Activated CD4-positive, alpha-beta T cell treated with anti-CD3 and anti-CD28 coated beads, Interleukin-2, amount 50 U/mL, for 16 hours (primary cell): ENCODE measurements around the gene NEK3.
"Not testable (repeated sequence)": the region's sequence is repeated elsewhere in the genome, so short reads cannot be mapped to it uniquely, and the experiment has no call there.

Experiments
- DNase-seq: peaks from one replicate; pipeline ENCODE4 v3.0.0-alpha.2; 2020

Gene NEK3

DNA sequence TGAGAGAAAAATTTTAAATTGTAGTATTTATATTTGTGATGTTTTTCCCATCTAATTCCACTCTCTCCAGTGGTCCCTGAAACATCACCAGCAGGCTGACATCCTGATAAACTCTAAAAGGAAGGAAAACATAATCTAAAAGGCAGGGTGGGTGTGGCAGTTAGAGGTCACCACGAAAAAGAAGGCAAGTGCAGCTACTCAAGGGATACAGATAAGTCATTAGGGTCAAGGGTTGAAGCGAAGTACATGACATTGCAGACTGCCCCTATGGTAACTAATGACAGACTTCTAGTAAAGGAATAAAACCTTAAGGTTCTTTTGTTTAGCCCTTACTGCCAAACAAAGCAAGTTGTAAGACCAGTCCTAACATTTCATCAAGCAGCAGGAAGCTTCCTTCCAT, 6.0 kb upstream of the NEK3 start:
- no peak for DNase-seq

GRCh38 chr13:52164989-52165388, 5.6 kb upstream of the NEK3 start:
- DNase-seq, result no peak

- not testable (repeated sequence) for DNase-seq
Observed at GRCh38 chr13:52163878-52164277, 4.5 kb upstream of the NEK3 start.

DNA sequence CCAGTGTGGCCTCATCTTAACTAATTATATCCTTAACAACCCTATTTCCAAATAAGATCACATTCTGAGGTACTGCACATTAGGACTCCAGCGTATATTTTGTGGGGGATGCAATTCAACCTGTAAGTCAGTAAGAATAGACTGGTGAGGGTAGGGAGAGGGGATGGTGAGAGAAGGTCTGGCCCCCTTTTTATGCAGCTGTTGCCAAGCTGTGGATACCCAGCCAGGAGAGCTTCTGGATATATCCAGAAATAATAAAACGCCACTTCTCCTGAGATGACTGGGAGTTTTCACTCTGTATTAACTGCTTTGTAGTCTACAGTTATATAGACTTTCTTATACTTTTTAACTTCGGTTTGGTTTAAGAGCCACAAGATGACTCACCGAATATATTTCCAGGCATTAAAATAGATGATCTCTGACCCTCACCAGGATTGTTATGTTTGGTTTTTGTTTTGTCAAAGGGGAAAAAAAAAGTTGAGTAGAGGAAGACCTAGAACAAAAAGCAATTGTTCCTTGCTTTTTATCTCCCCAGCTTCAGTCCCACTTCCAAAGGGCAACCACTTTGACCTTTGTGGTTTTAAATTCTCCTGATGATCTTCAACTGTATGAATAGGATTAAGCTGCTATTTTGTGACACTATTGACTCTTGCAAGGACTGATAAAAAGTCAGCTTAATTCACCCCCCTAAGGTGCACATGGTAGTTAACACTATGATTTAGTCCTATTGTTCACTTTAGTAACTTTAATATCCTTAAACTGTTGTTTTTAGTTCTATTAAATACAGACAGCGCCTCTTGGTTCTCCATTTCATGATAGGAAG, 3.1 kb upstream of the NEK3 start:
- no peak for DNase-seq

DNA sequence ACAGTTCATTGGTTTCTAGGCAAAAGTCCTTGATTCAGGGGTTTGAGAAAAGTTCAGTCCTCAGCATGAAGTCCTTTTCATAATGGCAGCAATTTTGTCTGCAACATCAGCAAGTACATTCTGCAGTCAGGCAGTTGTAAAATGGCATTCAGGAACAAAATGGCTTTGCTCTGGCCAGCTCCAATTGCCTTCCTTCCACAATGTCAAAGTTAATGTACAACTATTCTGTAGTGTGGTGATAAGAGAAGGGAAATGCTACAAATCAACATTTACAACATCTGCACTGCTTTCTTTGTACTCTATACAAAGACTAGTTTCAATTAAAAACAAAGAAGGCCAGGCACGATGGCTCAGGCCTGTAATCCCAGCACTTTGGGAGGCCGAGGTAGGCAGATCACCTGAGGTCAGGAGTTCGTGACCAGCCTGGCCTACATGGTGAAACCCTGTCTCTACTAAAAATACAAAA, 1.8 kb upstream of the NEK3 start:
- DNase-seq, result no peak

- DNase-seq, result no peak
Observed at GRCh38 chr13:52160506-52160905, 1.1 kb upstream of the NEK3 start.

GRCh38 chr13:52160053-52160452, 656 bp upstream of the NEK3 start:
- DNase-seq, result no peak

DNA sequence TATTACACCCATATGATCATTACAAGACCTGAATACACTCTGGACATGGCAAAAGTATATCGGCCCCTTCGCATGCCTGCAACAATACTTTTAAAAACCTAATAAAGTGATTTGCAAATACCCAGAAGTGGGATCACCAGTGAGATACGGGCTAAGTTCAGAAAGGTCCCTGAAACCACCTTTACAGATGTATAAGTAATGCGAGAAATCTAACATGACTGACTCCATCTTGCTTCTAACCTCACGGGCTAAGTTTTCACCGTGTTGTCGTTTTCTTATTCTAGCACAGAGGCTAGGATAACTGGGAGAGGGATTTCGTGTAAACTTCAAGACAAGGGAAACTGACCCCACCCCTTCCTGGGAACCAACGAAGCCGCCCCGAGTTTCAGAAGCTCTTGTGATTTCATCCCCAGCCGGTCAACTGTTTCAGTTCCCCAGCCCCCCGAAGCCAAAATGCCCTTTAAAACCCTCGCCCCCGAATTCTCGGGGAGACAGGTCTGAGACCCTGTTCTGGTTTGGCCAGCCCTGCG, 703 bp downstream of the NEK3 start:
- DNase-seq, result no peak

- no peak for DNase-seq
Observed at GRCh38 chr13:52156724-52157261, 2.6 kb downstream of the NEK3 start.

DNA sequence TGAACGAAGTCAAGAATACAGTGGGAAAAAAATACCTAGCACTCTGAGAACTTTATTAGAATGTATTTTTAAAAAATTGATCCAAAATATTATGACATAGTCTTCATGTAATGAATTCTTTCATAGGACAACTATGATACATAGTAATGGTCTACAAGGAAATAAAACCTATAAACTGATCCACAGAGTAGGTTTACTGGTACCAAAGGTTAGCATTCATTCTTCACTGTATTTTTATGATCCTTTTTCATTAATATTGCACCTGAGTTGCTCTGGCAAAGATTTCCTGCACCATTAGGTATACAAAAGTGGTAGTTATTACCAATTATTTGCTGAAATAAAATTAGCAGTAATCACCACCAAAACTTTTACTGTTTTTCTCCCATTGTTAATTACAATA, 4.2 kb downstream of the NEK3 start:
- no peak for DNase-seq

DNA sequence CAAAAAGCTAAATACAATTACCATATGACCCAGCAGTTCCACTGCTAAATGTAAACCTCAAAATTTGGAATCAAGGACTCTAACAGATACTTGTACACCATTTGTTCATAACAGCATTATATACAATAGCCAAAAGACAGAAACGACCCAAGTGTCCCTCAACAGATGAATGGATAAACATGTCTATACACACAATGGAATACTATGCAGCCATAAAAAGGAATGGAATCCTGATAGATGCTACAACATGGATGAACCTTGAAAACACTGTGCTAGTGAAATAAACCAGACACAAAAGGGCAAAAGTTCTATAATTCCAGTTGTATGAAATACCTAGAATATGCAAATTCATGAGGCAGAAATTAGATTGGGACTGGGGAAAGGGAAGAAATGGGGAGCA, 12.2 kb downstream of the NEK3 start:
- no peak for DNase-seq

DNA sequence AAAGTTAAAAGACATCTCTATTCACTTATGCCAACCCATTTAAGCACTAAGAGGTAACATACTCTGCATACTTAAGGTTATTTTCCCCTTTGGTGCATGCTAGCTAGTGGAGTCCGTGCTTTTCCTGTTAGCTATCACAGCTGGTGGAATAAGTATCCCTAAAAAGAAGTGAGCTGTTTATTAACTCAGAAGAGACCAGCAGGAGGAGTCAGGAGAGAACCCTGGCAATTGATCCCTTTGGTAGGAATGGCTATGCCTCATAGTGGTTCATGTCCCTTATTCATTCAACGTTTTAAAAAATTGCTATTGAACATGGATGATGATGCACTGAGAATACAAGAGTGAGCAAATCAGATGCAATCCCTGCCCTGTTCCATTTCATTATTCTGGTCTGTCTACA, 18.1 kb downstream of the NEK3 start:
- DNase-seq, result no peak

DNA sequence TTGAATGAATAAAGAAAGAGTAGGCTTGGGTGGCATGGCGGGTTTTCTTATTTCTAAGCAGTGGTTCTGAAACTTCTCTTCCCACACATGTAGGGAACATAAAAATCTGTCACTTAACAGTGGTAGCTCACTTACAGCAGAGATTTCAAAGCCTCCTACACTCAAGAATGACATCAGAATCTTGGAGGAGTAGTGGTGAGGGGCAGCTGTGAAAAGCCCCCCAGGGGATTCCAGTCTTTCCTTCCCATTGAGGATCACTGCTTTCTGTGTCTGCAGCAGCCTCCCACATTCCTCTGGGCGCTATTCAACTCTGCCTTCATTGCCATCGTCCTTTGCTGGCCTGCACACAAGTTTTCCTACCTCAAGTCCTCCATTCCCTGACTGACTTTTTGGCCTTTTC, 21.9 kb downstream of the NEK3 start:
- no peak for DNase-seq

DNA sequence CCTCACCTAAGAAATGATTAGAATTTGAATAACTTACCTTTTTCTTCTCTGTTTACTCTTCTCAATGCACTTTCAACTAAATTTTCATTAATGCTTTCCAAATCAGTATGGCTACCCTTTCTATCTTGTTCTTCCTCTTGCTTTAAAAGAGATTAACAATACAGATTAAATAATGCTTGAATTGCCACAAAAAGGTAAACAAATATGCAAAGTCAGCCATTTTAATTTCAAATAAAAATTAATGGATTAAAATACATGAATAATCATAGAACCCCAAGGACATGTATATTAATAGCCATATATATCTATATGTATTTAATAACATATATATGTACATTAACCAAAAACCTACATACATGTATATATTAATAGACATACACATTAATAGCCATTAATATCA, 22.6 kb downstream of the NEK3 start:
- no peak for DNase-seq

DNA sequence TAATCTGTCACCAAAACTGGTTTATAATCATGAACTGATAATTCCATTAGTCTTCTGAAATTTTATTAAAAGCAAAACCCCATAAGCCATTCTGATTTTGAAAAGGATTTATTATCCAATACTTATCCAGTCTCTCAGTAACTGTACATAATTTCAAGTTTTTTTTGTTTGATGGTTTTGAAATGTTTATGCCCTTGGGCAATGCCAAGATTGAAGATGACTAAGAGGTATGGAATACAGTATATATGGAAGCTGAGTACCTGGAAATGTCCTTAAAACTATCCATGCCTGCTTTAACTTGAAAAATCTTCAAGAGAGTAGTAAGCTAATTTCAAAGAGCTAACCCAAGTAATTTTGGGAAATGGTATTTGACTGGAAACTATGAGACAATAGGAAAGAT, 28.8 kb downstream of the NEK3 start:
- DNase-seq, result no peak

DNA sequence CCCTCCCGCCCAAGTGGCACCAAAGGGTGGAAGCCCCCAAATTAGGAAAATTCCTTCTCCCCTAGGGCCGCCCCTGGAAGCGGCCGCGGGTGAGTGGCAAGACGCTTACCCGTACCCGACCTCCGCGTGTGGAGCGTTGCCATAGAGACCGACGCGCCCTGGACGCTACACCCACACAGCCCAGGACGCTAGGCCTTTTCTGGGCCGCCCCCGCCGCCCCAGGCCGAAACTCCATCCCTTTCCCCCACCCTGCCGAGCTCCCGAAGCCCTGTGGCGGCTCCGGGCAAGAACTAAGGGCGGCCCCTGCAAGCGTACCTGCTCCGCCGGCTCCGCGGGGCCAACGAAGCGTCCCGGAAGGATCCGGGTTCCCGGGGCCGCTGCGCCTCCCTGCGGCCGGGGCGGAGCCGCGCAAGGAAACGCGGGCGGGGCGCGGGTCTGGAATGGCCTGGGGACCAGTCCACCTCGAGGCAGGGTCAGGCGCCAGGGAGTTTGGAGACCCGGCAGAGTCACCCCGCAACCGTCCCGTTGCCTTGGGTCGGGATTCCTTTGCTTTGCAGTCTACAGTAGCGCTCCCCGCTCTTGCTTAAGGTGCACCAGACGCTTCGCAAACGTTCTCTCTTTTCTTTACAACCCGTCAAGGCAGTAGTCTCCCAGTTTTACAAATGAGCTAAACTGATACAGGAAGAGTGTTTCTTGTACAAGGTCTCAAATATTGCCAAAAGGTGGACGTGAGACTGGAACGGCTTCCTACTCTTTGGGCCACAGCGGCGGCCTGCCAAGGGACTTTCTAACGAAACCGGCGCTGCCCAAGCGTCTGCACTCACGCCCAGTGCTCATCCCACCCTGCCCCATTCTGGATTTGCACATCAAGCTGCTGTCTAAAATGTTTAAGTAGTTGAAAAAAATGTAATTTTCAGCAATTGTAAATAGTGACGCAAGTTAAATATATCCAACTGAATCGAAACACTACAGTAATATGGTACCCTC, 30.4 kb downstream of the NEK3 start, which contains the start of gene NEK5:
Gene NEK5, minus strand, starts transcription at position 360 of the 987 bp plus-strand sequence. CDS start 1,591 bp downstream, outside the sequence.
- DNase-seq, result peak; percentile 50

GRCh38 chr13:52127783-52128702, 31.4 kb downstream of the NEK3 start:
- peak; percentile 68 for DNase-seq

DNA sequence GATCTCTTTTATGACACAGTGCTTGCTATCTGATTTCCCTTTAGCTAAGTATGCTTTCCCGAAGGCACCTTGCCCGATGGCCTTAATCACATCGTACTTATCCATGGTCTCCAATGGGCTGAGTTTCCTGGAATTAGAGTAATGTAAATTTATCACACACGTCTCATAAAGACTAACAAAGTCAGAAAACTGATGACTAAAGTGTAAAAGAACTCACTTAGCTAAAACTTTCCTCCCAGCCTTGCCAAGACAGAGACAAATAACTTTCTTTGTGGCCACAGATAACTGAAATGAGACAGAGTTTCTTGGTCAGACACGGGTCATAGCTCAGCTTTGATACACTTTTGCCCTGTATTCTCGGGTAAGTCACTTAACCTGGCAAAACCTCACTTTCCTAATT, 32.0 kb downstream of the NEK3 start:
- no peak for DNase-seq

DNA sequence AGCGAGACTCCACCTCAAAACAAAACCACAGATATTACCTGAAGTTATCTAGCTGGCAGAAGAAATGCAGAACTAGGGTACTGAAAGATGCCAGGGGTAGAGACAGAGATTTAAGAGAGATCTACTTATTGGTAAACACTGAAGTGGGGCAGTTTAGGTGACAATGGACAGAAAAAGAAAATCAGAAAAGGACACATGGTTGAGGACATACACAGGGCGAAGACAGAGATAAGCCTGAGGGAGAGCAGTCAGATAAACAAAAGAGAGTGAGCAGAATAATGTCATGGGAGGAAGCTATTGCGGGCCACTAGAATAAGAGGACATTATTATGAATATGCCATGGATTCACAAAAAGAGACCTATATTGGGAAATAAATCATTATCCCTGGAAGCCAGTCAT, 33.9 kb downstream of the NEK3 start:
- no peak for DNase-seq

DNA sequence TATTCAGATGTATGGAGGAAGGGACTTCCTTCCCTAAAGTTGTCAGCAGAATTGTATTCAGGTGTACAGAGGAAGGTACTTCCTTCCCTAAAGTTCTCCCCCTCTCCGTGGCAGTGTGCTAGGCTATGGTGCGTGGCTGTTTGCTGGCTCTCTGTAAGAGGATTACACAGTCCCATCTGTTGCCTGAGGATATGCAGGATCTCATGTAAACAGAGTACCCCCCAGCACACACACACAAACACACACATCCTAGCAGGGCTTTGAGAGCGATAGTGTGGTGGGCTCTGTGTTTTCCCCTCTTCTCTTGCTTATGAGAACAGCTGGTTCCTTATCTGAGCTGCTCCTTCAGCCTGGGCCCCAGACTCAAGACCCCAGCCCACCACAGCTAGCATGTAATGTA, 40.8 kb downstream of the NEK3 start:
- no peak for DNase-seq

DNA sequence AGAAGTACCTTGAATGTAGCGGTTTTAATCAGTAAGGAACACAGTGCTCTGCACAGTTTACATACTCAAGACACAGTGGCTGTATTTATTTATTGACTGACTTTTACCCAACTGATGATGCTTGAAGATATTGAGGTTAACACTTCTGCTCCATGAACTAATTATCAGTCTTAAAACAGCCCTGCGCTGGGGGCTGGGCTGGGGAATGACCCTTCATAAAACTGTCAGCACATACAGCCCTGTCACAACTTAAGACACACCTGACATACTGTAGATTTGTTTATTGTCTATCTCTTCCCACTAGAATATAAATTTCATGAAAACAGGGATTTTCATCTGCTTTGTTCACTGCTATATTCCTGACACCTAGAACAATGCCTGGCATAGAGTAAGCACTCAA, 41.3 kb downstream of the NEK3 start:
- DNase-seq, result no peak

DNA sequence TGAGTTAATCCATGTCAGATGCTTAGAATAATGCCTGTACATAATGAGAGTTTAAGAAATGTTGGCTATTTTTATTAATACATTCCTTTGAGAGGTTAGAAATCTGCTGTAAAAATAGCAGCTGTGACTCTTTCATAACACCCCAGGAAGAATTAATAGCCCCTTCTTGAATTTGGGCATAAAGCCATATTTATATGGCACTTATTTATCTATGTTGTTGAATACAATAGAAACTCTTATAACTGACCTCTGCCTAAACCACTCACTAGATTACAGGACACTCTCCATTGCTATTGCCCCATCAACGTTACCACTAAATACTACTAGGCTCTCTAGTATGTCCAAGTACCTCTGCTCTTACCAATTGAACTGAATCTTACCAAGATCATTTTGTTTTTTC, 46.8 kb downstream of the NEK3 start:
- no peak for DNase-seq
